Measurements from ENCODE around the gene KCTD19.

KCTD19 gene

DNA sequence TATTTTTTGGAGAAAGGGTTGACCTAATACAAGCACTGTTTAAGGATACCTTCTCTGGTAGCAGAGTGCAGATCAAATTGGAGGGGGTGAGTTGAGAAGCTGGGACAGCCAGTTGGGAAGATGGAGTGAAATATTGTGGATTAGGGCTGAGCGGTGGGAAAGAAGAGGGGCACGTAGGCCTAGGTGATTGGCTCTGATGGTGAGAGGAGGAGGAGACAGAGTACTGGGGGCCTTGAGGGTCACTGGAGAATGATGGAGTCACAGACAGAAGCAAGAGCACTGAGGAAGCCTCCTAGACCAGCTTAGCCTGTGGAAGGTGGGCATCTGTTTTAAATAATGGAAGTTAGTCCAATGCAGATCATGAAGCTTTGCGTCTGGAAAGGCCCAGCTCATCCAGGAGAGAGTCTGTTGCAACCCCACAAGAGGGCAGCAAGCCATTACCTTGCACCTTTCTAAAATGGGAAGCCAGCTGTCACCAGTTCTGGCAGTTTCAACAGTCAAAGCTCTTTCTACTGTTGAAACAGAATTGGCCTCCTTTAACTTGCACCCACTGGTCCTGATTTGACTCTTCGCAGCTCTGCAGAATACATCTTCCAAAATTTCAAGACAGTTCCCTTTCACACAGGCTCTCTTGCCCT lies 66.0 kb downstream of the KCTD19 start:
- Histone ChIP-seq H3K27ac (no peak overlapping the region), H3K4me3 (ENCODE audit: low read depth in 1 of 2, low read length in 1 of 2) (no peak overlapping the region), H3K4me1 (ENCODE audit: control insufficient read depth in 1 of 2, insufficient read depth in 1 of 2, low read depth in 1 of 2, low read length in 1 of 2) (no peaks in the 10 kb centered on the region), H3K27me3 (peaks cover 8% of the 10 kb centered on the region), H3K36me3 (no peaks in the 10 kb centered on the region), H3K9me3 (no peaks in the 10 kb centered on the region)
- no peak for TF ChIP-seq CTCF (IDR thresholded peaks at IDR 0.05)

- TF ChIP-seq CTCF (IDR thresholded peaks at IDR 0.05), result no peak
- no peaks in the 10 kb centered on the region for H3K9me3 ChIP-seq
- peaks cover 5% of the 10 kb centered on the region for H3K27me3 ChIP-seq
- H3K27ac ChIP-seq, result no peak overlapping the region
- no peaks in the 10 kb centered on the region for H3K4me1 ChIP-seq (ENCODE audit: control insufficient read depth in 1 of 2, insufficient read depth in 1 of 2, low read depth in 1 of 2, low read length in 1 of 2)
- H3K36me3 ChIP-seq, result no peaks in the 10 kb centered on the region
- no peak overlapping the region for H3K4me3 ChIP-seq (ENCODE audit: low read depth in 1 of 2, low read length in 1 of 2)
These were observed 66.8 kb downstream of the KCTD19 start for GRCh38 chr16:67259705-67260104.

DNA sequence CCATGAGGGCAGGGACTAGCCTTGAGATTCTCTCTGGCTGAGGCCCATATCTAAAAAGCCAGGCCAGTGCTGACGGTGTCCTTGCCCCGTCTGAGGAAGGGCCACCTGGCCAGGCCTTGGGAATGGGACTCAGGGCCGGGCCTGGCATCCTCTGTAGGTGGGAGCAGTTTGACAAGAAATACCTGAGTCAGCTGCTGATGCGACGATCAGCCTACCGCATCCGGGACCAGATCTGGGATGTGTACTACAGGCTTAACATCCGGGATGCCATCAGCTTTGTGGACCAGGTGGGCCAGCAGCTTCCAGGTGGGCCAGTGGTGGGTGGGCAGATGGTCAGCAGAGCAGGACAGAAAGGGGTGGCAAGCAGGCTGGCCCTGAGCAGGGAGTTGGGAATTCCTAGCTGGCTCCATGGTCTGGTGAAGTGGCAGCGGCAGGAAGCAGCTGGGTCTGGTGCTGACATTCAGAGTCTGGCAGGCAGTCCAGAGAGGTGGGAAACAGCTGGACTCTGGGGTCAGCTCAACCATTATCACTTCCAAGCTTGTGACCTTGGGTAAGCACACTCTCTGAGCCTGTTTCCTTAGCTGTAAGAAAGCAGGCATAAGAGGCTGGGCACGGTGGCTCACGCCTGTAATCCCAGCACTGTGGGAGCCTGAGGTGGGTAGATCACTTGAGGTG lies 68.2 kb downstream of the KCTD19 start:
- Histone ChIP-seq H3K9me3 (no peaks in the 10 kb centered on the region), H3K27me3 (no peaks in the 10 kb centered on the region), H3K4me3 (ENCODE audit: low read depth in 1 of 2, low read length in 1 of 2) (no peak overlapping the region), H3K36me3 (no peaks in the 10 kb centered on the region), H3K27ac (no peak overlapping the region), H3K4me1 (ENCODE audit: control insufficient read depth in 1 of 2, insufficient read depth in 1 of 2, low read depth in 1 of 2, low read length in 1 of 2) (no peaks in the 10 kb centered on the region)
- TF ChIP-seq CTCF (IDR thresholded peaks at IDR 0.05), result no peak

DNA sequence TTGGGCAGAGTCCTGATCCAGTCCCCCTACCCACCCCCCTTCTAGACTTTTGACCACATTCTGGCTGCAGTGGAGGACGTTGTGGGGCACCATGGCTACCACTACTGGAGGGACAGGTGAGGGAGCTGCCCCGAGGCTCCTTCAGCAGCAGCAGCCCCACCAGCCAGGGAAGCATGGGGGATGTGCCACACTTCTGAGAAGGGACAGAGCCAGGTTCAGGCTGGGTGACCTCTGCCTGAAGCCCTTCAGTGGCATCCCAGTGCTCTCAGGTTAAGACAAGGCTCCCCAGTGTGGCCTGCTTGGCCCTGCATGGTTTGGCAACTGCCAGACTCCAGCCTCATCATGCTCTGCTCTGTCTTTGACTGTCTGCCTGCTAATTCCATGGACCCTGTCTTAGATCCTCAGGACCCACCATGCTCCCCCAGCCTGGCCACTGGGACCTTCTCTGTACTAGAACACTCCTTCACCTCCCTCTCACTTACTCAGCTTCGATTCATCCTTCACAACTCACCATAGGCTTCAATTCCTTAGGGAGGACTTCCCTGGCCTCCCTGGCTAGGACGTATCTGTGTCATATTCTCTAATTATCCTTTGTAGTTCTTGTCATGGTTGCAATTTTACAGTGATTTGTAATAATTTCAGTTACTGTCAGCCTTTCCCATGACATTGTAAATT lies 68.9 kb downstream of the KCTD19 start:
- Histone ChIP-seq H3K4me1 (ENCODE audit: control insufficient read depth in 1 of 2, insufficient read depth in 1 of 2, low read depth in 1 of 2, low read length in 1 of 2) (no peaks in the 10 kb centered on the region), H3K9me3 (no peaks in the 10 kb centered on the region), H3K4me3 (ENCODE audit: low read depth in 1 of 2, low read length in 1 of 2) (no peak overlapping the region), H3K27me3 (peaks cover 3% of the 10 kb centered on the region), H3K36me3 (no peaks in the 10 kb centered on the region), H3K27ac (no peak overlapping the region)
- no peak for TF ChIP-seq CTCF (IDR thresholded peaks at IDR 0.05)

DNA sequence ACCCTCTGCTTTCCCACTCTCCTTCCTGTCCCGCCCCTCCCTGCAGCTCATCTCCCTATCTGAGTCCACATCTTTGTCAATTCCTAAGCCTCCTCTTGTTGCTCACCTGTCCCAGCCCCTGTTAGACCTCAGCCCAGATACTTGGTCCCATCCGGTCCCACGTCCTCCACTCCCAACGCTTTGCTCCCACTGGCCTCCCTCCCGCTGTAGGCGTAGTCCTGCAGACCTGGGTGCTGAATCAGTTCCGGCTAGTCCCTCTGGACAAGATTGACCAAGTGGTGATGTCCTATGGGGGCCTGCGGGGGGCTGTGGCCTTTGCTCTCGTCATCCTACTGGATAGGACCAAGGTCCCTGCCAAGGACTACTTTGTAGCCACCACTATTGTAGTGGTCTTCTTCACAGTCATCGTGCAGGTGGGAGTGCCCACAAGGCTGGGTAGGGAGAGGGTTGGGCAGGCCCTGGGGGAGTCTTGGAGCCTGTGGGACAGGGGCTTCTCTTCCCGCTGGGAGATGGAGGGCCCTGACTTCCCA lies 69.8 kb downstream of the KCTD19 start:
- Histone ChIP-seq H3K27ac (no peak overlapping the region), H3K4me1 (ENCODE audit: control insufficient read depth in 1 of 2, insufficient read depth in 1 of 2, low read depth in 1 of 2, low read length in 1 of 2) (no peaks in the 10 kb centered on the region), H3K9me3 (no peaks in the 10 kb centered on the region), H3K36me3 (no peaks in the 10 kb centered on the region), H3K4me3 (ENCODE audit: low read depth in 1 of 2, low read length in 1 of 2) (no peak overlapping the region), H3K27me3 (peaks cover 7% of the 10 kb centered on the region)
- TF ChIP-seq CTCF (IDR thresholded peaks at IDR 0.05), result no peak

Measured in neutrophil (primary cell).